ENCODE measurements around the gene TJP2. TPM values are rescaled to one million over a fixed set of nuclear protein-coding genes. Genes with fewer than 3 reads are reported as not detected.

TJP2 gene
- total RNA-seq, 4 donors from 2014 or later, result 200 to 266 (median 232) TPM

DNA sequence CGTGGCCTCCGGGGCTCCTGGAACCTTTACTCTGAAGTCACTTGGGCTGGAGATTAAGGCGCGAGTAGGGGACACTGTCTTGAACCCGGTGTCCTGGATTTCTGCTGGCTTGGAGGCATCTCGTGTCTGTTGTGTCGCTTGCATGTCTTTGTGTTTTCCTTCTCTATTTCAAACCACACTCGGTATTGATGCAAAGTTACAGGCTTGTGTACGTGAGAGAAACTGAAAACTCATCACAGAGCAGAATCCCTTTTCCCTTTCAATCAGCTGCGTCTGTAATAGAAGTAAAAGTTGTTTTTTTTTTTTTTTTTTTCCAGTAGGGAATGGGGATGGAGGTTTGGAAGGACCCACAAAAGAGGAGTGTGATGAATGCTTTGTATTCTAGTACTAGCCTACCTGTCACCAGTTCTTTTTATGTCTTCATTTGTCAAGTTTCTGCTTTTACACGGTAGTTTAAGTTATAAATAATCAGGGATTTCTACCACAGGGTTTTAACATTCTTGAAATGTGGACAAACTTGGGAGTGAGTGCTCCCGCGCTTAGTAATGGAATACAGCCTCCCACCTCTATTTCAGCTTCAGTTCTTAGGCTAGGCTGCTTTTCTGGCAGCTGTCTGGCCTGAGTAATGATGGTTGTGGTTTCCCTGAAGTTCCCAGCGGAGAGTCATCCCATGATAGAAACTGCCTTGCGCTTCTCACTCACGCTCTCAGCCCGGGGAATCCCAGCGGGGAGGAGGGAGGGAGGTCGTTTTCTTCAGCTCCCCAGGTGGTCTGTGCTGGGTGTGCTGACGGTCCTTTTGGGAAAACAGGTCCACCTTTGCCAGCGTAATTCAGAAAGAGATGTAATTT is 763 bp downstream of the TJP2 start:
- WGBS, 2 donors, result 27 to 42% methylated on average over 21 of the region's 21 CpGs
- Histone ChIP-seq H3K27ac (peak overlapping the region; percentile 33 to 88 (median 68)), H3K9me3 (no peaks in the 10 kb centered on the region), H3K36me3 (no peaks in the 10 kb centered on the region), H3K4me1 (peaks cover 22 to 61% of the 10 kb centered on the region in 2 donors), H3K4me3 (replicated peaks in 1 of 3) (peak overlapping the region; percentile 55 to 69 (median 62)), H3K27me3 (no peaks in the 10 kb centered on the region)
- intact Hi-C loops (cut with DNase I), result no loop called here
- peak; percentile 25 to 32 for DNase-seq
- TF ChIP-seq, protein P1, sequence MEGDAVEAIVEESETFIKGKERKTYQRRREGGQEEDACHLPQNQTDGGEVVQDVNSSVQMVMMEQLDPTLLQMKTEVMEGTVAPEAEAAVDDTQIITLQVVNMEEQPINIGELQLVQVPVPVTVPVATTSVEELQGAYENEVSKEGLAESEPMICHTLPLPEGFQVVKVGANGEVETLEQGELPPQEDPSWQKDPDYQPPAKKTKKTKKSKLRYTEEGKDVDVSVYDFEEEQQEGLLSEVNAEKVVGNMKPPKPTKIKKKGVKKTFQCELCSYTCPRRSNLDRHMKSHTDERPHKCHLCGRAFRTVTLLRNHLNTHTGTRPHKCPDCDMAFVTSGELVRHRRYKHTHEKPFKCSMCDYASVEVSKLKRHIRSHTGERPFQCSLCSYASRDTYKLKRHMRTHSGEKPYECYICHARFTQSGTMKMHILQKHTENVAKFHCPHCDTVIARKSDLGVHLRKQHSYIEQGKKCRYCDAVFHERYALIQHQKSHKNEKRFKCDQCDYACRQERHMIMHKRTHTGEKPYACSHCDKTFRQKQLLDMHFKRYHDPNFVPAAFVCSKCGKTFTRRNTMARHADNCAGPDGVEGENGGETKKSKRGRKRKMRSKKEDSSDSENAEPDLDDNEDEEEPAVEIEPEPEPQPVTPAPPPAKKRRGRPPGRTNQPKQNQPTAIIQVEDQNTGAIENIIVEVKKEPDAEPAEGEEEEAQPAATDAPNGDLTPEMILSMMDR (IDR thresholded peaks at IDR 0.05), result no peak
- no peak for TF ChIP-seq POLR2A (IDR thresholded peaks at IDR 0.05)

DNA sequence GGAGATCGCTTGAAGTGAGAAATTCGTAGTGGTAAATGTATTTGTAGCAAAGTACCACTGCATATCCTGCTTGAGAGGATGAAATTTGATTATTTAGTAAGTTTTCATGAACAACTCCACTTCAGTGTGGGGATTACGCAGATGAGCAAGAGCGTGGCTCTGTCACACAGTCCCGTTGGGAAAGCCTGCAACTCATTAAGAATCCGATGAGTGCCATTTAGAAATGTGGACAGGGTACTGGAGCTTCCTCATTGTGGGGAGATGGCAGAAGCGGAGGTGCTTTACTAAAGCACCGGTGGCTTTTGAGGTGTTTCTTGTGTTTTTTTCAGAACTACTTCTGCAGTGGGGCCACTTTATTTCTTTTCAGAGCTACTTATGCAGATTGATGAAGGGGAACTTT is 1.4 kb downstream of the TJP2 start:
- WGBS, 2 donors, result 44 to 54% methylated on average over 8 of the region's 8 CpGs
- intact Hi-C loops (cut with DNase I), result no loop called here
- Histone ChIP-seq H3K4me1 (peaks cover 22 to 61% of the 10 kb centered on the region in 2 donors), H3K27ac (peak overlapping the region; percentile 33 to 88 (median 68)), H3K36me3 (no peaks in the 10 kb centered on the region), H3K4me3 (replicated peaks in 1 of 3) (peak overlapping the region in 1 of 3 donors; percentile 55), H3K9me3 (no peaks in the 10 kb centered on the region), H3K27me3 (no peaks in the 10 kb centered on the region)
- DNase-seq, result no peak
- no peak for TF ChIP-seq POLR2A (IDR thresholded peaks at IDR 0.05)
- TF ChIP-seq, protein P1 (IDR thresholded peaks at IDR 0.05), result no peak

DNA sequence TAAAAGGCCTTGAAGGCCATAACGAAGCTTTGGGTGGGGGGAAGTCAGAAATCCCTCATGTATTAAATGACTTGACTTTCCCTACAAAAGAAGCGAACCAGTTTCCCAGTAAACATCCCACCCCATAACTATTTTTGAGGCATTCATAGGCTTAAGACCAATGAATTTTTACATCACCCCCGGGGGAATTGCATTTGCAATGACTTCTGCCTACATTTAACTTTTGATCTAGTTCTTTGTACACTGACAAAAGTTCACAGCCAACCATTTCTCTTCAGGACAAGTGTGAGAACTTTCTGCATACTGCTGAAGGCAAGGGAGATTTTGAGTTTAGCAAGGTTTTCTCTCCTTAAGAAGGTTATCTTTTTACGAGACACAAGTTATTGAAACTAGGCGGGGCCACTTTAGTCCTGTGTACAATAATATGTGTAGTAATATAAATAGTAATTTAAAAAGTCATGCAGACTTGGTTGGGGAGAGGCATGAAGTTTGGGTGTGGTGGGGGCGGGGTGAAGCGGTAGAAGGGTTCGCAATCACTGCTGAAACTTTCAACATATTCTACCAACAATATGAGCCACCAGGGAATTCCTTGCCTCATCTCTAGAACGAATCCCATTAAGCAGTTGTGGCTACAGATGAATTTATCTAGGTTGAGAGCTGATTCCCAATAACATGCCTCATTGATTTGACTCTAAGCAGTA is 2.5 kb downstream of the TJP2 start:
- TF ChIP-seq, protein P1 (IDR thresholded peaks at IDR 0.05), result no peak
- TF ChIP-seq POLR2A (IDR thresholded peaks at IDR 0.05), result no peak
- 91% methylated on average over 9 of the region's 9 CpGs for WGBS, 2 donors
- Histone ChIP-seq H3K4me1 (peaks cover 22 to 55% of the 10 kb centered on the region in 2 donors), H3K27me3 (no peaks in the 10 kb centered on the region), H3K4me3 (replicated peaks in 1 of 3) (no peak overlapping the region), H3K36me3 (no peaks in the 10 kb centered on the region), H3K9me3 (no peaks in the 10 kb centered on the region), H3K27ac (peak overlapping the region in 1 of 3 donors; percentile 26)
- no peak for DNase-seq
- intact Hi-C loops (cut with DNase I), result no loop called here

DNA sequence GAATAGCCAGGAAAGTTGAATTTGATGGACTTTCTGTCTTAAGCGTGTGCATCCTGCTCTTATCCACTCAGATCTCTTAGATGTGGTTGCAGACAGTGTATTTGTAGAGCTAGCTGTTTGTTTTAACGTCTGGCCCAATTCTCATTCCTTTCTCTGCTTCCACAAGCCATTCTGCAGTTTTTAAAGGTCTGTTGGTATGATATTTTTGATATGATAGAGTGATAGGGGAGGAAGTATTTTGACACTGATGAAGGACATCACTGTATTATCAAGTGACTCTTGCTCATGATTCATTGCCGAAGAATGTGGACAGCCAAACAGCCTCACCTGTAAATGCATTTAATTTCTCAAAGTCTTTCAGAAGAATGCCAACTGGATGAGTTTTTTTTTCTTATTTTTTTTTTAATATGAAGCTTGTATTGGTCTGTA is 4.5 kb downstream of the TJP2 start:
- no peak for TF ChIP-seq POLR2A (IDR thresholded peaks at IDR 0.05)
- TF ChIP-seq, protein P1 (IDR thresholded peaks at IDR 0.05), result no peak
- Histone ChIP-seq H3K36me3 (no peaks in the 10 kb centered on the region), H3K27me3 (no peaks in the 10 kb centered on the region), H3K4me3 (replicated peaks in 1 of 3) (no peak overlapping the region), H3K9me3 (no peaks in the 10 kb centered on the region), H3K4me1 (peaks cover 19 to 52% of the 10 kb centered on the region in 2 donors), H3K27ac (peak overlapping the region in 2 of 3 donors; percentile 53 to 56)
- no peak for DNase-seq
- WGBS, 2 donors, result 57 to 62% methylated on average over 3 of the region's 3 CpGs
- intact Hi-C loops (cut with DNase I), result no loop called here
